GM12892 (cell line): ENCODE measurements around the gene AQP12A.
A peak's percentile ranks its signal among the peaks of the same experiment; 100 is the strongest.
"Not testable (repeated sequence)": the region's sequence is repeated elsewhere in the genome, so short reads cannot be mapped to it uniquely, and the experiment has no call there.

Source experiments
- DNase-seq: peaks from one replicate; pipeline ENCODE4 v3.0.0; 2011; ENCODE audit not compliant: insufficient read length
- FAIRE-seq: peaks from 2 replicates; lab custom pipeline; 2011; peaks lifted over from hg19 to GRCh38; lab: Jason Lieb, UNC
- POLR2A ChIP-seq: IDR thresholded peaks from 2 replicates; pipeline ENCODE4 v1.6.1; 2011; ENCODE audit warnings: low read depth, low read length, control low read depth
- POLR2AphosphoS5 ChIP-seq: IDR thresholded peaks from 2 replicates; pipeline ENCODE4 v1.6.1; 2011; ENCODE audit warnings: low read depth, low read length, control low read depth
- TAF1 ChIP-seq: IDR thresholded peaks from 2 replicates; pipeline ENCODE4 v1.6.1; 2011; ENCODE audit warnings: low read depth, mild to moderate bottlenecking, control low read depth, low read length, borderline replicate concordance

Gene AQP12A

DNA sequence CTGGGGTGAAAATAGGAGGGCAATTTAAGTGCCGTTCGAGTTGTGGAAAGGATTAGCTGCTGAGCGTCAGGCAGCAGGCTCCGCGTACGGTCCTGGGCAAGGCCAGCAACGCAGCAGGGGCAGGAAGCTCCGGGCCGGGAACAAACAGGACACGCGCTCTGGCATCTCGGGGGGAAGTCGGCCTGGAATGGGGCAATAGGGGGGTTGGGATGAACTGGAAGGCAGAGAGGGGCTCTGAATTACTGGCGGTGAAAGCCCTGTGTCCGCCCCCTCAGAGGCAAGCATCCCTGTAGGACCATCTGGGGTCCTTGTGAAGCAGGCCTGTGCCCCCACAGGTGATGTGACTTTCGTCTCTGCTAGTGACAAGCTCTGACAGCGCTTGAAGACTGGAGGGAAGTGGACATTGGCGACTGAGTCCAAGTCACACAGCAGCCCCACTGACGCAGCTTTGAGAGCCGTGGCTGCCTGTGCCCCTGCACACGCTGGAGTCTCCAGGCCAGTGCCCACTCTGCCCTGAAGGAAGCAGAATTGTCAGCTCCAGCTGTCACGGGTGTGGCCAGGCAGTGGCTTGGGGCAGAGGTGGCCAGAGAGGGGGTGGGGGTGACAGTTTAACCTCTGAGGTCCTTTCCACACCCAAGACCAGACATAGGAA lies 44.0 kb upstream of the AQP12A start:
- no peak for TF ChIP-seq POLR2A
- FAIRE-seq (no peak), DNase-seq (peak; percentile 16)

- FAIRE-seq (no peak), DNase-seq (peak; percentile 11)
- TF ChIP-seq POLR2A = no peak
- TF ChIP-seq POLR2AphosphoS5 = no peak
- no peak for TF ChIP-seq TAF1
Measured at GRCh38 chr2:240648155-240648649, 43.5 kb upstream of the AQP12A start.

DNA sequence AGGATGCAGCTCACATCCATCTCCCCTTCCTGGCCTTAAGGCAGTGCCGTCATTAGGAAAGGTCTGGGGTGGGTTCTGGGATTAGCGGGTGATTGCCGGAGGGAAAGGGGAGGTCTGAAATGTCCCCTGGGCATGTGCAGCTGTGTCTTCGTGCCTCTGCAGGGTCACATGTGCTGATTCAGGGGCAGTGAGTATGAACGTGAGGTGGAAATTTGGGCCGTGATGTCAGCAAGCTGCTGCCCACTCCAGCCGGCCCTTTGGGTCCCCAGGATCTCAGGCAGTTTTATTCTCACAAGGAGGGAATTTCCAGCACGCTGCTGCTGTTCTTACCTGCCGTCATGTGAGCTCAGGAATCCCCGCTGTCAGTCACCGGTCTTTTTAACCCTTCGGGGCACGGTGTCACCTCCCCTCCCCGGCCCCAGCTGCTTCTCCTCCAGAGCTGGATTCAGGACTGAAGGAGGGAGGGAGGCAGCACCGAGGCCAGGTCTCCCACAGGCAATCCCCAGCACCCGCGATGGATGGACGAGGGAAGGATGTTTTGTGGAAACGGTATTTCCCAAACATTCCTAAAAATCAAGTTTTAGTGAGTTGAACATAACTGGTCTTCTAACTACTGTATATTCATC lies 42.9 kb upstream of the AQP12A start:
- no peak for FAIRE-seq
- TF ChIP-seq POLR2A (no peak), TAF1 (no peak), POLR2AphosphoS5 (no peak)
- peak; percentile 19 for DNase-seq

- DNase-seq = no peak
- TF ChIP-seq TAF1 (no peak), POLR2A (no peak), POLR2AphosphoS5 (no peak)
- FAIRE-seq = no peak
Measured at GRCh38 chr2:240649331-240649730, 42.3 kb upstream of the AQP12A start.

GRCh38 chr2:240650254-240650965 lies 41.3 kb upstream of the AQP12A start:
- no peak for TF ChIP-seq POLR2A
- TF ChIP-seq POLR2AphosphoS5 = no peak
- no peak for TF ChIP-seq TAF1
- no peak for DNase-seq
- no peak for FAIRE-seq

DNA sequence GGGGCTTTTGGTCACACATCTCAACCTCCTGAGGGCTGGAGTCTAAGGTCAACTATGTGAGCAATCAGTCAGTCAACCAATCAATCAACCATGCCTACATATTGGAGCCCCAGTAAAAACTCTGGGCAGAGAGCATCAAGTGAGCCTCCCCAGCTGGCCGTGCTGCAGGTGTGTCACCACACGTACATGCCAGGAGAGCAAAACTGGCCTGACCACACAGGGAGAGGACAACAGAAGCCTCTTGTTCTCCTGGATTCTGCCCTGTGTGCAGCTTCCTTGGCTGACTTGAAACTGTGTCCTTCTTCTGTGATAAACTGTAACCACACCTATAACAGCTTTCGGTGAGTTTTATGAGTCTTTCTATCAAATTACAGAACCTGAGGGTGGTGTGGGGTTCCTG lies 40.5 kb upstream of the AQP12A start:
- no peak for DNase-seq
- no peak for FAIRE-seq
- TF ChIP-seq POLR2AphosphoS5 (no peak), TAF1 (no peak), POLR2A (no peak)

DNA sequence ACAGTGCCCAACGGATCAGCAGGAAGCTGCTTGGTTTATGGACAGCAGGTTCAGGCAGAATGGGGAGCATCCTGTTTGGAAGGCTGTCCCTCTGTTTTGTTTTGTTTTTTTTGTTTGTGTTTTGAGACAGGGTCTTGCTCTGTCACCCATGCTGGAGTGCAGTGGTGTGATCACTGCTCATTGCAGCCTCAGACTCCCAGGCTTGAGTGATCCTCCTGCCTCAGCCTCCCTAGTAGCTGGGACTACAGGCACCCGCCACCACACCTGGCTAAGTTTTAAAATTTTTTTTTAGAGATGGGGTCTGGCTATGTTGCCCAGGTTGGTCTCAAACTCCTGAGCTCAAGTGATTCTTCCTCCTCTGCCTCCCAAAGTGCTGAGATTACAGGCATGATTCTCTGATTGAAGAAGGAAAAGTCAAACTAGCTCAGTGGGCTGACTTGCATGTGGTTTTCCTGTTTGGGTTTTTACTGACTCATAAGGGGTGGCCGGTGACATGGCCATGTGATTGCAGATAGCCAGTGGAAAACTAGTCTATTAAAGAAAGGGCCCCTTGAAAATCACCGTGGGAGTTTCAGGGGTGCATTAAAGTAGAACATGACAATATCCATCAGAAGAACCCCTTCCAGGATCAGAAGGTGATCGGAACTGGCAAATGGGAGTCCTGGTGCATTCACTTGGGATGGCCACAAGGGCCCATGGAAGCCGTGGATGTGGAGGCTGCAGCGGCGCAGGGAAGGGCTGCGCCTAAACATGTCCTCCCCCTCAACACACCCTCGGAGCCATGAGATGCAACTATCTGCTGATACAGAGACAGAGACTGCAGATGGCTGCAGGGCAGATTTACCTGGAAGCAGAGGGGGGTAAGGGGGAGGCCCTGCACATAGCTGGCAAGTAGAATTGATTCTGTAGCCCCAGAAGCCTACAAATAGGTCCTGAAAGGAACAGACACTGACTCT lies 35.5 kb upstream of the AQP12A start:
- TF ChIP-seq TAF1 (no peak), POLR2AphosphoS5 (no peak), POLR2A (no peak)
- DNase-seq = no peak
- peak; percentile 73 for FAIRE-seq

DNA sequence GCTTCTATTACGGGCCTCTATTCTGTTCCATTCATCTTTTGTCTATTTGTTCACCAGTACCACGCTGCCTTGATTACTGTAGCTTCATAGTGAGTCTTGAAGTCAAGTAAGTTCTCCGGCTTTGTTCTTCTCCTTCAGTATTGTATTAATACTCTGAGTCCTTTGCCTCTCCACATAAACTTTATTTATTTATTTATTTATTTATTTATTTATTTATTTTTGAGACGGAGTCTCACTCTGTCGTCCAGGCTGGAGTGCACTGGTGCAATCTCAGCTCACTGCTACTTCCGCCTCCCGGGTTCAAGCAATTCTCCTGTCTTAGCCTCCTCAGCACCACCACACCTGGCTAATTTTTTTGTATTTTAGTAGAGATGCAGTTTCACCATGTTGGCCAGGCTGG lies 31.8 kb upstream of the AQP12A start:
- not testable (repeated sequence) for DNase-seq, FAIRE-seq

GRCh38 chr2:240662681-240663080 lies 29.0 kb upstream of the AQP12A start:
- no peak for DNase-seq
- no peak for FAIRE-seq
- TF ChIP-seq TAF1 (no peak), POLR2AphosphoS5 (no peak), POLR2A (no peak)

DNA sequence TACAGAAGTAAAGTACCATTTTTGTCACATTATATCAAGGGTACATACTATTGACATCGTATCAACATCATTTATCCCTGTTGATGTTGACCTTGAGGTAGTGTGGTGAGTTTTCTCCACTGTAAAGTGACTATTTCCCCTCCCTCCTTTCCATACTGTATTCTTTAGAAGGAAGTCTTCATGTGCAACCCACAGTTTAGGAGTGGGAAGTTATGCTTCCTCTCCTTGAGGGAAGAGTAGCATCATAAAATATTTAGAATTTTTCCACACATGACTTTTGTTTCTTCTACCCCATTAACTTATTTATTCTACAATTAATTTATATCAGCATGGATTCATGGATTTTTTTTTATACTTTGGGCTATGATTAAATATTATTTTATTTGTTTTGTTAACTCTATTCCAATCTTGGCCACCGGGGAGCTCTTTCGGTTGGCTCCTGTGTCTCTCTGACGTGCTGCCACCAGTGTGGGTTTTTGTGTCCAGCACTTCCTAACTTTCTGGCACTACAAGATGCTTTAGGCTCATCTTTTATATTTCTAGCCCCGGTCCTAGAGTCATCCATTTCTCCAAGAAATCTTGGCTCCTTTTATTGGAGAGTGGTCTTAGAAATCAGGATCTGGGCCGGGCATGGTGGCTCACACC lies 28.0 kb upstream of the AQP12A start:
- FAIRE-seq (no peak), DNase-seq (no peak)
- TF ChIP-seq POLR2A (no peak), POLR2AphosphoS5 (no peak), TAF1 (no peak)

- no peak for DNase-seq
- no peak for TF ChIP-seq POLR2A
- no peak for TF ChIP-seq POLR2AphosphoS5
- no peak for TF ChIP-seq TAF1
- FAIRE-seq = no peak
Measured at GRCh38 chr2:240664622-240665021, 27.0 kb upstream of the AQP12A start.
